ENCODE results near the gene MPIG6B.

Gene MPIG6B

DNA sequence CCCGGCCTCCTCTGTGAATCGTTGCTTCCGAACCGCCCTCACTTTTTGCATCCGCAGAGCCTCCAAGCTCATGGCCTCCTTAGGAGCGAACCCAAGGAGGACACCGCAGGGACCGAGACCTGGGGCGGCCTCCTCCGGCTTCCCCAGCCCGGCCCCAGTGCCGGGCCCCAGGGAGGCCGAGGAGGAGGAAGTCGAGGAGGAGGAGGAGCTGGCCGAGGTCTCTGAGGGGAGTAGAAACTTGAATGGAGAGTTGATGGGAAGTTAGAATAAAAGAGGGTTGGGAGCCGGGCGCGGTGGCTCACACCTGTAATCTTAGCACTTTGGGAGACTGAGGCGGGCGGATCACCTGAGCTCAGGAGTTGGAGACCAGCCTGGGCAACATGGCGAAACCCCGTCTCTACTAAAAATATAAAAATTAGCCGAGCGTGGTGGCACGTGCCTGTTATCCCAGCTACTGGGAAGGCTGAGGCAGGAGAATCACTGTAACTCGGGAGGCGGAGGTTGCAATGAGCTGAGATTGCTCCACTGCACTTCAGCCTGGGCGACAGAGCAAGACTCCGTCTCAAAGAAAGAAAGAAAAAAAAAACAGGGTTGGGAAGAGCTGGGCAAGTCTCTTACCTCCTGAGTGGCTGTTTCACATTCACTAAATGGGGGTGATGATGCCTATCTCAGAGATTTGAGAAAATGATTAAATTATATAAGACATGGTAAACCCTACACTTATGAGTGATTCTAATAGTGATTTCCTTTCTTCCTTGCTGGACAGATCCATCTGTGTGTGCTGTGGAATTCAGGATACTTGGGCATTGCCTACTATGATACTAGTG lies 17.4 kb downstream of the MPIG6B start:
- peak overlapping the region; percentile 86 to 93 for H3K4me3 ChIP-seq (ENCODE audit: low read length in 2 of 2)
- H3K27me3 ChIP-seq (ENCODE audit: control insufficient read depth in 1 of 2, insufficient read depth in 2 of 2, low read length in 2 of 2): no peaks in the 10 kb centered on the region
- H3K9ac ChIP-seq (ENCODE audit: low read length in 2 of 2): peak overlapping the region; percentile 68 to 72
- H3K9me3 ChIP-seq (ENCODE audit: control insufficient read depth in 2 of 2, low read length in 2 of 2): no peaks in the 10 kb centered on the region
- no peak overlapping the region for H3K27ac ChIP-seq (ENCODE audit: low read length)
- H3K4me1 ChIP-seq (ENCODE audit: control insufficient read depth, insufficient read depth, low read length): peaks cover 32% of the 10 kb centered on the region
- no peaks in the 10 kb centered on the region for H3K36me3 ChIP-seq (ENCODE audit: control insufficient read depth in 2 of 2, insufficient read depth in 2 of 2, low read length in 2 of 2)

DNA sequence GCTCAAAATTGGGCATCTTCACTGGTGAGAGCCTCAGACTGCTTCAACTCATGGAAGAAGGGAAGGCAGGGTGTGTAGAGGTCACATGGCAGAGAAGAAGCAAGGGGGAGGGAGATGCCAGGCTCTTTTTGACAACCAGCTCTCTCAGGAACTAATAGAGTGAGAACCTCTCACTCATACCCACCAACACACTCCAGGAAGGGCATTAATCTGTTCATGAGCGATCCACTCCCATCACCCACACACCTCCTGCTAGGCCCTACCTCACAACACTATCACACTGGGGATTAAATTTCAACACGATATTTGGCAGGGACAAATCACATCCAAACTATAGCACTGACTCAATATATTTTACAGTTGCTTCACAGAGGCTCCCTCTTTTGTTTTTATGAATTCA lies 18.6 kb downstream of the MPIG6B start:
- H3K27ac ChIP-seq (ENCODE audit: low read length): no peak overlapping the region
- H3K9ac ChIP-seq (ENCODE audit: low read length in 2 of 2): no peak overlapping the region
- no peaks in the 10 kb centered on the region for H3K36me3 ChIP-seq (ENCODE audit: control insufficient read depth in 2 of 2, insufficient read depth in 2 of 2, low read length in 2 of 2)
- H3K4me3 ChIP-seq (ENCODE audit: low read length in 2 of 2): no peak overlapping the region
- no peaks in the 10 kb centered on the region for H3K9me3 ChIP-seq (ENCODE audit: control insufficient read depth in 2 of 2, low read length in 2 of 2)
- no peaks in the 10 kb centered on the region for H3K27me3 ChIP-seq (ENCODE audit: control insufficient read depth in 1 of 2, insufficient read depth in 2 of 2, low read length in 2 of 2)
- peaks cover 24% of the 10 kb centered on the region for H3K4me1 ChIP-seq (ENCODE audit: control insufficient read depth, insufficient read depth, low read length)

DNA sequence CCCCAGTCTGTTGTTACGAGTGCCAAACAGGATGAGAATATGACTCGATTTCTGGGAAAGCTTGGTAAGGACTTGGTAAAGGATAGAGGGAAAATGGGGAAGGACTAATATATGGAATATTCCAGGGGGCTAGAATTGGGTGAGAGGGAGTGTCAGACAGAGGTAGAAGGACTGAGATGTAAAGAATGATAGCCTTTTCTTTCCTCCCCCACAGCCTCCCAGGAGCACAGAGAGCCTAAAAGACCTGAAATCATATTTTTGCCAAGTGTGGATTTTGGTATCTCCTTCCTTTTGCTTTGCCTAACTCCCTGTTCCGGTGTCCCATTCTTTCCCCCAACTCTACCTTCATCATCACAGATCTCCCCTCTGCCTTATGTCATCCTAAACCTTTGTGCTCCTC lies 19.7 kb downstream of the MPIG6B start:
- H3K27me3 ChIP-seq (ENCODE audit: control insufficient read depth in 1 of 2, insufficient read depth in 2 of 2, low read length in 2 of 2): no peaks in the 10 kb centered on the region
- no peaks in the 10 kb centered on the region for H3K9me3 ChIP-seq (ENCODE audit: control insufficient read depth in 2 of 2, low read length in 2 of 2)
- H3K9ac ChIP-seq (ENCODE audit: low read length in 2 of 2): no peak overlapping the region
- no peak overlapping the region for H3K4me3 ChIP-seq (ENCODE audit: low read length in 2 of 2)
- H3K27ac ChIP-seq (ENCODE audit: low read length): no peak overlapping the region
- H3K4me1 ChIP-seq (ENCODE audit: control insufficient read depth, insufficient read depth, low read length): peaks cover 23% of the 10 kb centered on the region
- H3K36me3 ChIP-seq (ENCODE audit: control insufficient read depth in 2 of 2, insufficient read depth in 2 of 2, low read length in 2 of 2): peaks cover 0 to 3% of the 10 kb centered on the region in 2 donors

DNA sequence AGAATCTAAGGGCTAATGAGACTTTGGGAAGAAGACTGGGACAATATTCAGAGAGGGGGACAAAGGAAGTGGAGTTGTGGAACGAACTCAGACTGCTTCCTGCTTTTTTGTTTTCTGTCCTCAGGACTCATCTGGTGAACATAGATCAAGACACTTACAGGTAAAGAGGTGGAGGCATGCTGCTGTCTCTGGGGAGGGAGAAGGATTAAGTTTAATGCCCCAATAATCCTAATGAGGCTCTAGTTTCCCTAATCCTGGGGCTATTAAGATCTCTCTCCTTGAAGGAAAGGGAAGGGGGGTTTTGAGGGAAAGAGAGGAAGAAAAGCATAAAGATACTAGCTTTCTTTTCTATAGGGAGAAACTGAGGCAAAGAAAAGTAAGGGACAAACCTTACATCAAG lies 21.2 kb downstream of the MPIG6B start:
- no peak overlapping the region for H3K27ac ChIP-seq (ENCODE audit: low read length)
- H3K9me3 ChIP-seq (ENCODE audit: control insufficient read depth in 2 of 2, low read length in 2 of 2): no peaks in the 10 kb centered on the region
- H3K9ac ChIP-seq (ENCODE audit: low read length in 2 of 2): no peak overlapping the region
- H3K4me3 ChIP-seq (ENCODE audit: low read length in 2 of 2): no peak overlapping the region
- H3K27me3 ChIP-seq (ENCODE audit: control insufficient read depth in 1 of 2, insufficient read depth in 2 of 2, low read length in 2 of 2): no peaks in the 10 kb centered on the region
- H3K36me3 ChIP-seq (ENCODE audit: control insufficient read depth in 2 of 2, insufficient read depth in 2 of 2, low read length in 2 of 2): peaks cover 0 to 3% of the 10 kb centered on the region in 2 donors
- peaks cover 14% of the 10 kb centered on the region for H3K4me1 ChIP-seq (ENCODE audit: control insufficient read depth, insufficient read depth, low read length)

DNA sequence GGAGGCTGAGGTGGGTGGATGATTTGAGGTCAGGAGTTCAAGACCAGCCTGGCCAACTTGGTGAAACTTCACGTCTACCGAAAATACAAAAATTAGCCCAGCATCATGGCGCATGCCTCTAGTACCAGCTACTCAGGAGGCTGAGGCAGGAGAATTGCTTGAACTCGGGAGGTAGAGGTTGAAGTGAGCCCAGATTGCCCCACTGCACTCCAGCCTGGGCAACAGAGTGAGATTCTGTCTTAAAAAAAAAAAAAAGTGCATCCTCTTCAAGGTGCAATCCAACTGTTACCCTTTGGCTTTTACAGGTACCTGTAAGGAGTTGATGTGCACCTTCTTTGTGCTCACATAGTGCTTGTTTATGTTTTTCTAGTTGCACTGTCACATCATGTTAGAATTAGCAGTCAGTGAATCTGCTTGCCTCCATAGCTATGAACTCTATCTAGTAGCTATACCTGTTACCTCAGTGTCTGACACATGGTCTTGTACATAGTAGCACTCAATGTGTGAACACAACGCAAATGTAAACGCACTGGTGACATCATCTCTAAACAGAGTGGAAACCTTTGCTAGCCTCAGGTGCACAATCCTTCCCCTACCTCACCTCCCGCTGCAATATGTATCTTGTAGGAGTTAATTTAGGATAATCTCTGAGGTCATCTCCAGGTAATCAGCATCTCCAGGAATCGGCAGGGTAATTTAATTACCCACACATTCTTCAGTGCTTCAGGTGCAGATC lies 26.3 kb downstream of the MPIG6B start:
- Histone ChIP-seq H3K4me1 (ENCODE audit: control insufficient read depth, insufficient read depth, low read length) (peaks cover 4% of the 10 kb centered on the region), H3K27ac (ENCODE audit: low read length) (no peak overlapping the region), H3K27me3 (ENCODE audit: control insufficient read depth in 1 of 2, insufficient read depth in 2 of 2, low read length in 2 of 2) (no peaks in the 10 kb centered on the region), H3K9me3 (ENCODE audit: control insufficient read depth in 2 of 2, low read length in 2 of 2) (no peaks in the 10 kb centered on the region), H3K9ac (ENCODE audit: low read length in 2 of 2) (no peak overlapping the region), H3K36me3 (ENCODE audit: control insufficient read depth in 2 of 2, insufficient read depth in 2 of 2, low read length in 2 of 2) (peaks cover 0 to 3% of the 10 kb centered on the region in 2 donors), H3K4me3 (ENCODE audit: low read length in 2 of 2) (no peak overlapping the region)

DNA sequence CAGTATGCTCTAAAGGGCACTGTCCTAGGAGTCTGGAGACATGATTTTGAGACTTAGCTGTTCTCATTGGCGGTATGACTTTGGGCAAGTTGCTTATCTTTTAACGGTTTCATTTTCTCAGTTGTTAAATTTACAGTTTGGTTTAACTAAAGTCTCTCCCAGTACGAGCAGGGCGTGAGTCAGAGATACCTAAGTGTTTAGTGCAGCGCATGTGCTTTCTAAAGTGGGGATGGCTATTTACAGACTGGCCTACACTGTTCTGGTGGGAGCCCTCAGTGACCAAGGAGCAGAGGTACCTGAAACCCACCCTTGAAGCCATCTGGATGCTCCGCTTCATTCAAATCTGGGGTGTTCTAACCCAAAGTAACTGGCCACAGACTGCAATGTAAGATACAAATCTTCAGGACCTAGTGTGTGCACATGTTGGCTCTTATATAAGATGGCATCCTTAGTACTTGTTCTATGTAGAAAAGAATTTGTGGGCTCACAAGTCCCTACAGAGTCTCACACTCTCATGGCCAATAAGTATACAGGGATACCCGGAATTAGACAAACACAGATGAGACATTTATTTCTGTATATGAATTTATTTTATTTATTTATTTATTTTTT lies 27.3 kb downstream of the MPIG6B start:
- Histone ChIP-seq H3K4me1 (ENCODE audit: control insufficient read depth, insufficient read depth, low read length) (peaks cover 4% of the 10 kb centered on the region), H3K36me3 (ENCODE audit: control insufficient read depth in 2 of 2, insufficient read depth in 2 of 2, low read length in 2 of 2) (peaks cover 0 to 3% of the 10 kb centered on the region in 2 donors), H3K27me3 (ENCODE audit: control insufficient read depth in 1 of 2, insufficient read depth in 2 of 2, low read length in 2 of 2) (no peaks in the 10 kb centered on the region), H3K9me3 (ENCODE audit: control insufficient read depth in 2 of 2, low read length in 2 of 2) (no peaks in the 10 kb centered on the region), H3K4me3 (ENCODE audit: low read length in 2 of 2) (no peak overlapping the region), H3K27ac (ENCODE audit: low read length) (no peak overlapping the region), H3K9ac (ENCODE audit: low read length in 2 of 2) (no peak overlapping the region)

DNA sequence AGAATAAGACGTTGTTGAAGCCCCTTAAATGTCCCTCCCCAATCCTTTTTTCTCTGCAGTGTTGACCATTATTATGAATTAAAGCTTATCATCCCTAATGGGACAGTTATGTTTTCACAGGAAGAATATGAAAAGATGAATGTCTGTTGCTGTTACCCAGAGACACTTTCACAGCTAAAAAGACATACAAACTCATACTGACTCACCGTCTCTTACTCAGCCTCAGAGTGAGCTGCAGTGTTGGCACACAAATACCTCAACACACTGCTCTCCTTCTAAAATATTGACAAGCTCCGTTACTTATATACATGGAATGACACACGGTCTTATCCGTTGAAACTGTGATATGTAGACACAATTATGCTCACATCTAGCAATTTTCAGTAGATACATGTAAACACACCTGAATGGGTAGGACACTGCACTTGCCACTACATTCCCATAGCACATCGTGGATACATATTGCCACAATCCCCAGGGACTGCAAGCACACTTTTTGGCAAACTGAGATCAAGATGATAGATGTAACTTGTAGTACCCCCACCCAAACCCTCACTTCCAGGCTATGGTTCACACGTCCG lies 29.7 kb downstream of the MPIG6B start:
- H3K4me3 ChIP-seq (ENCODE audit: low read length in 2 of 2): no peak overlapping the region
- H3K27me3 ChIP-seq (ENCODE audit: control insufficient read depth in 1 of 2, insufficient read depth in 2 of 2, low read length in 2 of 2): no peaks in the 10 kb centered on the region
- no peaks in the 10 kb centered on the region for H3K4me1 ChIP-seq (ENCODE audit: control insufficient read depth, insufficient read depth, low read length)
- H3K27ac ChIP-seq (ENCODE audit: low read length): no peak overlapping the region
- H3K9ac ChIP-seq (ENCODE audit: low read length in 2 of 2): no peak overlapping the region
- H3K9me3 ChIP-seq (ENCODE audit: control insufficient read depth in 2 of 2, low read length in 2 of 2): no peaks in the 10 kb centered on the region
- no peaks in the 10 kb centered on the region for H3K36me3 ChIP-seq (ENCODE audit: control insufficient read depth in 2 of 2, insufficient read depth in 2 of 2, low read length in 2 of 2)

DNA sequence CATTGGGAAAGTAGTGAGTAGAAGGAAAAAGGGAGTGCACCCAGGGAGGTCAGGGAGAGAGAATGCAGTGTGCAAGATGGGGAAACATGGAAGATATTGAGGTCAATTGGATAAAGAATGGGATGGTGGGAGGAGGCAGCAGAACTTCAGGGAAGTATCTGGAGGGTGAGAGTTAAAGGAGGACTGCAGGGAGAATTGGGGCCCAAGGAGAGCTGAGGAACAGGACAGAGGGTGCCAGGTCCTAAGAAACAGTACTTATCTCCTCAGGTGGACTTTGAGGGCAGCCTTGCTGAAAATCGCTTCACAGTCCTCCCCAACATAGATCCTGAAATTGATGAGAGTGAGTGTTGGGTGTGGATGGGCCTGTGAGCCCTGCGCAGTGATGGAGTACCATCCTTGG lies 35.1 kb downstream of the MPIG6B start:
- Histone ChIP-seq H3K4me3 (ENCODE audit: low read length in 2 of 2) (no peak overlapping the region), H3K36me3 (ENCODE audit: control insufficient read depth in 2 of 2, insufficient read depth in 2 of 2, low read length in 2 of 2) (peaks cover 0 to 4% of the 10 kb centered on the region in 2 donors), H3K27ac (ENCODE audit: low read length) (no peak overlapping the region), H3K9ac (ENCODE audit: low read length in 2 of 2) (no peak overlapping the region), H3K9me3 (ENCODE audit: control insufficient read depth in 2 of 2, low read length in 2 of 2) (no peaks in the 10 kb centered on the region), H3K27me3 (ENCODE audit: control insufficient read depth in 1 of 2, insufficient read depth in 2 of 2, low read length in 2 of 2) (no peaks in the 10 kb centered on the region), H3K4me1 (ENCODE audit: control insufficient read depth, insufficient read depth, low read length) (no peaks in the 10 kb centered on the region)

DNA sequence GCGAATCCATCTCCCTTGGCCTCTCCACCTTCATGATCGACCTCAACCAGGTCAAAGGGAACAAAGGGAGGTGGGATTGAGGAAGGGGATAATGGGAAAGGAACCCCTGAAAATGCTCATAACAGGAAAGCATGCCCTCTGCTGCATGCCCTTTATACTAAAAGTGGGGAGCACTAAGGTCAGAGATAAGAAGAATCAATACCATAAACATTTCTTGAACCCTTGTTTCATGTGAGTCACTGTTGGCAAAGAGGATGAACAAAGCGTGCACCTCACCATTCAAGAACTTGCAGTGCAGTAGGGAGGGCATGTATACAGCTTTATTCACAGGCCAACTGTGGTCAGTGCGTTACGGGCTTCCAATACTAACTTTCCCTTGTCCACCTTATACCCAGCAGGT lies 37.6 kb downstream of the MPIG6B start:
- H3K36me3 ChIP-seq (ENCODE audit: control insufficient read depth in 2 of 2, insufficient read depth in 2 of 2, low read length in 2 of 2): peaks cover 0 to 4% of the 10 kb centered on the region in 2 donors
- no peak overlapping the region for H3K27ac ChIP-seq (ENCODE audit: low read length)
- H3K9ac ChIP-seq (ENCODE audit: low read length in 2 of 2): no peak overlapping the region
- peaks cover 0 to under 1% of the 10 kb centered on the region in 2 donors for H3K27me3 ChIP-seq (ENCODE audit: control insufficient read depth in 1 of 2, insufficient read depth in 2 of 2, low read length in 2 of 2)
- H3K9me3 ChIP-seq (ENCODE audit: control insufficient read depth in 2 of 2, low read length in 2 of 2): no peaks in the 10 kb centered on the region
- H3K4me3 ChIP-seq (ENCODE audit: low read length in 2 of 2): no peak overlapping the region
- no peaks in the 10 kb centered on the region for H3K4me1 ChIP-seq (ENCODE audit: control insufficient read depth, insufficient read depth, low read length)

DNA sequence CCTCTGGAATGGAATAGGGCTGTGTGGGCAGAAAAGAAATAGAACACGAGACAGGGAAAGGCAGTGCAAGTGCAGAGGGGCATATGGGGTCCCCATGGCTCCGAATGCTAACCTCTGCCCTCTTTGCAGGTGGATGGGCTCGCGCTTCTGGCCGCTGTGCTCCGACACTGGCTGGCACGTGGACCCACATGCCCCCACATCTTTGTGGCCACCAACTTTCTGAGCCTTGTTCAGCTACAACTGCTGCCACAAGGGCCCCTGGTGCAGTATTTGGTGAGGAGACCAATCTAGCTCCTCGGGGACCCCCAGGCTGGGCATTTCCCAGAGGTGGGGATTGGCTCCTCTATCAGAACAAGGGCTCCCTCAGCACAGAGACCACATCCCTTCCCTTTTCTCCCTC lies 38.2 kb downstream of the MPIG6B start:
- no peak overlapping the region for H3K9ac ChIP-seq (ENCODE audit: low read length in 2 of 2)
- H3K4me1 ChIP-seq (ENCODE audit: control insufficient read depth, insufficient read depth, low read length): peaks cover 4% of the 10 kb centered on the region
- H3K9me3 ChIP-seq (ENCODE audit: control insufficient read depth in 2 of 2, low read length in 2 of 2): no peaks in the 10 kb centered on the region
- no peak overlapping the region for H3K27ac ChIP-seq (ENCODE audit: low read length)
- H3K36me3 ChIP-seq (ENCODE audit: control insufficient read depth in 2 of 2, insufficient read depth in 2 of 2, low read length in 2 of 2): peaks cover 0 to 4% of the 10 kb centered on the region in 2 donors
- no peak overlapping the region for H3K4me3 ChIP-seq (ENCODE audit: low read length in 2 of 2)
- peaks cover 0 to 5% of the 10 kb centered on the region in 2 donors for H3K27me3 ChIP-seq (ENCODE audit: control insufficient read depth in 1 of 2, insufficient read depth in 2 of 2, low read length in 2 of 2)
